Measurements from ENCODE around the gene SHH.

SHH gene

DNA sequence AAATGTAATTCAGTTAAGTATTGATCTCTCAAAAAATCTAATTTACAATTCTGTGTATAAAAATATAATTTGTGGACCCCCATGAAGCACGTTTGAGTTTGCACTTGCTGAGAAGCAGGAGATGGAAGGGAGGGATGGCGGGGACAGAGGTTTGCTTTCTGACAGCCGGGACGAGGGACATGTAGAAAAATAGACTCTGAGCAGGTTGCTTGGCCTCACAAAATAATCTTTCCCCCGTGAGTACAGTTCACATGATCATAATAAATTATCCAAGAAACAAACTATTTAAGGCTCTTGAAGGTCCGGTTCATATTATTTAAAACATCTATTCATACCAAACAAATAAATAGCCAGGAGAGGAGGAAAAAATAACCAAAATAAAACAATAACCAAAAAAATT lies 10.0 kb downstream of the SHH start:
- Histone ChIP-seq H3K27ac (no peak overlapping the region), H3K4me1 (peaks cover 52% of the 10 kb centered on the region), H3K9me3 (peaks cover 10% of the 10 kb centered on the region; the same call in 1 of the 2 replicates), H4K20me1 (peaks cover 31% of the 10 kb centered on the region), H3K27me3 (peaks cover 64% of the 10 kb centered on the region), H3K36me3 (no peaks in the 10 kb centered on the region), H3K9ac (no peak overlapping the region), H3K4me3 (no peak overlapping the region), H3K4me2 (no peak overlapping the region)
- no peak for TF ChIP-seq Cebpa-rat (IDR thresholded peaks at IDR 0.05)

DNA sequence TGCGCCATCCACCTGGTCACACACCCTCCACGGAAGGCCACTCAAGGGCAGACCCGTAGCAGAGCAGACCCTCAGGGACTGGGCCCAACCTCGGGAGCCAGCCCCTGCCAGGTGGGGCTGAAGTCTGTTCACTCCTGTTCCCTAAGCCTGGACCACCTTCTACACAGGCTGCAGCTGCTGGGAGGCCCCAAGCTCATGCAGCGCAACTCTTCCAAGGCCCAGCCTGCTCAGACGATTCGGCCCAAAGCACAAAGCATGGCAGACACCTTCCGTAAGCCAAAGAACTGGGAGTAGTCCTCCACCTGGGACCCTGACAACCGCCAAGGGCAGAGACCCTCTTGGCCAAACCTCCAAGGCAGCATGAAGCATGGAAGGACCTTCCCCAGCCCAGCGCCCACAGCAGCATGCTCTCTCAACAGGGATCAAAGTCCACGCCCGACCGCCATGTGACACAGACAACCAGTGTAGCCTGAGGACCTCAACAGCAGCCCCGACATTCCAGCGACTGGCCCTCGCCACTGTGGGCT lies 11.5 kb downstream of the SHH start:
- peaks cover 9% of the 10 kb centered on the region; the same call in 1 of the 2 replicates for H3K9me3 ChIP-seq
- no peak overlapping the region for H3K4me2 ChIP-seq
- H3K4me3 ChIP-seq, result no peak overlapping the region
- H3K4me1 ChIP-seq, result peaks cover 46% of the 10 kb centered on the region
- no peak overlapping the region for H3K27ac ChIP-seq
- peaks cover 18% of the 10 kb centered on the region; the same call in 1 of the 2 replicates for H4K20me1 ChIP-seq
- H3K9ac ChIP-seq, result no peak overlapping the region
- no peaks in the 10 kb centered on the region for H3K36me3 ChIP-seq
- peaks cover 49% of the 10 kb centered on the region for H3K27me3 ChIP-seq
- TF ChIP-seq Cebpa-rat (IDR thresholded peaks at IDR 0.05), result no peak

GRCh38 chr7:155800301-155800700 lies 12.0 kb downstream of the SHH start:
- Histone ChIP-seq H3K4me3 (no peak overlapping the region), H4K20me1 (peaks cover 13% of the 10 kb centered on the region; the same call in 1 of the 2 replicates), H3K4me2 (no peak overlapping the region), H3K9ac (no peak overlapping the region), H3K4me1 (peaks cover 46% of the 10 kb centered on the region), H3K27me3 (peaks cover 44% of the 10 kb centered on the region), H3K27ac (no peak overlapping the region), H3K9me3 (peaks cover 4% of the 10 kb centered on the region; the same call in 1 of the 2 replicates), H3K36me3 (no peaks in the 10 kb centered on the region)
- no peak for TF ChIP-seq Cebpa-rat (IDR thresholded peaks at IDR 0.05)

GRCh38 chr7:155799514-155799913 lies 12.7 kb downstream of the SHH start:
- Histone ChIP-seq H3K4me1 (peaks cover 39% of the 10 kb centered on the region), H3K36me3 (no peaks in the 10 kb centered on the region), H3K4me3 (no peak overlapping the region), H3K4me2 (peak overlapping the region; percentile 75), H3K27me3 (peaks cover 36% of the 10 kb centered on the region), H4K20me1 (peaks cover 5% of the 10 kb centered on the region; the same call in 1 of the 2 replicates), H3K9ac (no peak overlapping the region), H3K27ac (no peak overlapping the region), H3K9me3 (peaks cover 4% of the 10 kb centered on the region; the same call in 1 of the 2 replicates)
- TF ChIP-seq Cebpa-rat (IDR thresholded peaks at IDR 0.05), result no peak

DNA sequence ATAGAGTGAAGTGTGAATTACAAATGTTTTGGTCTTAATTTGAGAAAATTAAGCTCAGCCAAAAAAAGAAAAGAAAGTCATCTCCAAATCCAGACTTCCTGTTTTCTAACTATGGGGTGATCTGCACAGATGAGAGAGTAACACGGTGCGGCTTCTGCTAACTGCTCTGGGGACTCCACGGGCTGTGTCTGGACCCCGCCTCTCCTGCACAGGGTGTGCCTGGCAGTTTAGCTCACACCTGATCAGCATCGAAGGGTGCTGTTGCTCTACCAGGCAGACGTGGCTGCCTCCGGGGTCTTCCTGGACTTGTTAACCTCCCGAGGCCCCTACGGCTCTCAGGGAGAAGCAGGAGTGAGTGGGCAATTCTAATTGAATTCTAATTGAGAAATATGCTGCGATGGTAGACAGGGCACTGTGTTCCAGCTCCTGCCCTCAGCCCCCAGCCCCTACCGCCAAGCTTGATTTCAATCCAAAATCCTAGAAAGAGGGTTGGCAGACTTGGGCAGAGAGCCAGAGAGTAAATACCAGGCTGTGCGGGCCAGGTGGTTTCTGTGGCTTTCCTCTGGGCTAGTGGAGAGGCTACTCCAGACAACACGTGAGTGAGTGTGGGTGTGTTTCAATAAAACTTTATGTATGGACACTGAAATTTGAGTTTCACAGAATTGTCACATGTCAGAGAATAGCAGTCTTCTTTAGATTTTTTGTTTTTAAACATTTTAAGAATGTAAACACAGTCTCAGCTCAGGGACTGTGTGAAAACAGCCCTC lies 13.4 kb downstream of the SHH start:
- no peak overlapping the region for H3K4me3 ChIP-seq
- H3K27ac ChIP-seq, result no peak overlapping the region
- peaks cover 37% of the 10 kb centered on the region for H3K4me1 ChIP-seq
- TF ChIP-seq Cebpa-rat (IDR thresholded peaks at IDR 0.05), result no peak
- peak overlapping the region; percentile 75 for H3K4me2 ChIP-seq
- peaks cover 5% of the 10 kb centered on the region; the same call in 1 of the 2 replicates for H4K20me1 ChIP-seq
- H3K27me3 ChIP-seq, result peaks cover 29% of the 10 kb centered on the region
- H3K9ac ChIP-seq, result 0 out of 2 replicates have a peak overlapping the region, but pooled peaks have one; percentile 27
- no peaks in the 10 kb centered on the region for H3K36me3 ChIP-seq
- peaks cover 4% of the 10 kb centered on the region; the same call in 1 of the 2 replicates for H3K9me3 ChIP-seq

DNA sequence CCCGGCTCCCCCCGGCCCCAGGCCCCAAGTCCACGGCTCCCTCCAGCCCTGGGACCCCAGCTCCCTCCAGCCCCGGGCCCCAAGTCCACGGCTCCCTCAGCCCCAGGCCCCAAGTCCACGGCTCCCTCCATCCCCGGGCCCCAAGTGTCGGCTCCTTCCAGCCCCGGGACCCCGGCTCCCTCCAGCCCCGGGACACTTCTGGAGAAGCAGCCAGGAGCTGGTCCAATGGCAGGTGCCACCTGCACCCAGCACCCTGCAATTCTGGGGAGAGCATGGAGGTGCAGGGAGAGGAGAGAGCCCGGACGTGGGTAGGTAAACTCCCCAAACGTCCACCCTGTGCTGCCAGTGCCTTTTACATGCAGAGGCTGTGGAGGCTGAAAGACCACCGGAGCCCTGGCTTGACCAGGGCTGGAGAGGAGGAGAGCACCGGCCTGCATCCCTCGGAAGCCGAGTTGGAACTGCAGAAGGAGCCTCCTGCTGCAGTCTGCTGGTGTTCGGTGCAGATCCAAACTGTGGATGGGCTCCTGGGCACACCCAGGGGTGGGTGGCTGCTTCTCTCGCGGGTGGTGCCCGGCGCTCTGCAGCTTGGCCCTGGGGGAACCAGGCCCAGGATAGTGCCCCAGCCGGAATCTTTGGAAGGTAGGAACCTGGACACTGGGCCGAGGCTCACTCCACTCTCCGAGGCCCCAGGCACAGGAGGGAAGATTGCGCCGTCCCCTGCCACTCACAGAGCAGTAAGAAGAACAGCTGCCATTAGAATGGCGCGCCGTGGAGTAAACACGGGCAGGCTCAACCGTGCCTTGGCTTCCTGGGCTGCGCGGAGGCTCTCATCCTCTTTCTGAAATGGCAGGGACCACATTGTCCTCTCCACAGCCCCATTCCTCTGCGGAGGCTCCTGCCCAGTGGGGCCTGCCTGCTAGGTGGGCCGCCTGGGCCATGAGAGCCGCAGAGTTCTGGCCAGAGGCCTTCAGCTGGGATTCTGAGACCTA lies 14.7 kb downstream of the SHH start:
- Histone ChIP-seq H3K4me2 (peak overlapping the region; percentile 75), H3K36me3 (no peaks in the 10 kb centered on the region), H3K4me1 (peaks cover 31% of the 10 kb centered on the region), H3K9me3 (no peaks in the 10 kb centered on the region), H3K27me3 (peaks cover 18% of the 10 kb centered on the region), H4K20me1 (peaks cover 5% of the 10 kb centered on the region; the same call in 1 of the 2 replicates), H3K27ac (no peak overlapping the region), H3K4me3 (no peak overlapping the region), H3K9ac (no peak overlapping the region)
- TF ChIP-seq Cebpa-rat (IDR thresholded peaks at IDR 0.05), result no peak

DNA sequence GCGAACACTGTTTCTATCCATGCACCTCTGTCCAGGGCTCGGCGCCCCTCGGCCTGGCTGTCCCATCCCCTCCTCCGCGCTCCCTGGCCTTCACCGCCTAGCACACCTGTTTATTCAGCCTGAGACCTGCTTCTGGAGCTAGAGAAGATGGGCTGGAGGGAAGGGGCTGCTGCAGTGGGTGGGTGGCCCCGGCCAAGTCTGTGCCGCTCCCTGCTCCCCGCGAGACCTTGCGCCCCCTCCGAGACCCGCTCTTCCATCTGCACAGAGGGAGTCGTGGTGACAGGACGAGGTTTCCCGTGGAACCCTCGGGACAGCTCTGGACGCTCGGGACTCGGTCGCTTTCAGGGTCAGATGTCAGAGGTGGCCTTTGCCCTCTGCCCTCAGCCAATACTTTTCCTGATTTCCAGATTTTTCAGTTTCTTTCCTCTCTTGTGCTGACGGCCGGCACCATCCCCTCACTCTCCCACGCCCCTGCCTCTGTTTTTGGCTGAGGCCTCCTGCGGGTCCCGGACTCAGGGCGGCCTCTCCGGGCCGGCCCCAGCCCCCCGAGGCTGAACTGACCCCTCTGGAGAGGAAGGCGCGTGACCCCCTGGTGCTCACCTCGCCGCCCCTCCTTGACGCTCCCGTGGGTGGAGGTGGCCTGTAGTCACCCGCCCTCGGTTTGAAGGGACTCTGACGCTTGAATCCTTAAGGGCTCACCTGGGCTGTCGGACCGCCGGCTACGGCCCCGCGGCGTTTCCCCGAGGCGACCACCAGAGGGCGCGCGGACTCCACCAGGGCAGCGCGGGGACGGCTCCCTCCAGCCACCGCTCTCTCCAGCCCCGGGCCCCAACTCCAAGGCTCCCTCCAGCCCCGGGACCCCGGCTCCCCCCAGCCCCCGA lies 15.6 kb downstream of the SHH start:
- H3K36me3 ChIP-seq, result no peaks in the 10 kb centered on the region
- no peaks in the 10 kb centered on the region for H3K9me3 ChIP-seq
- H3K4me2 ChIP-seq, result peak overlapping the region; percentile 32; the same call in 1 of the 2 replicates
- no peak overlapping the region for H3K9ac ChIP-seq
- H4K20me1 ChIP-seq, result peaks cover 5% of the 10 kb centered on the region; the same call in 1 of the 2 replicates
- peaks cover 14% of the 10 kb centered on the region for H3K27me3 ChIP-seq
- peaks cover 31% of the 10 kb centered on the region for H3K4me1 ChIP-seq
- H3K27ac ChIP-seq, result no peak overlapping the region
- no peak overlapping the region for H3K4me3 ChIP-seq
- no peak for TF ChIP-seq Cebpa-rat (IDR thresholded peaks at IDR 0.05)

GRCh38 chr7:155795951-155796350 lies 16.3 kb downstream of the SHH start:
- peaks cover 4% of the 10 kb centered on the region; the same call in 1 of the 2 replicates for H4K20me1 ChIP-seq
- TF ChIP-seq Cebpa-rat (IDR thresholded peaks at IDR 0.05), result no peak
- H3K9me3 ChIP-seq, result no peaks in the 10 kb centered on the region
- H3K27ac ChIP-seq, result no peak overlapping the region
- no peak overlapping the region for H3K4me2 ChIP-seq
- no peak overlapping the region for H3K4me3 ChIP-seq
- H3K36me3 ChIP-seq, result no peaks in the 10 kb centered on the region
- no peak overlapping the region for H3K9ac ChIP-seq
- peaks cover 7% of the 10 kb centered on the region; the same call in 1 of the 2 replicates for H3K27me3 ChIP-seq
- peaks cover 31% of the 10 kb centered on the region for H3K4me1 ChIP-seq

All from BLaER1 (cell line).